Neural progenitor cell (in vitro differentiated cells): ENCODE measurements around the gene SPECC1L. TPM values are rescaled to one million over a fixed set of nuclear protein-coding genes. Genes with fewer than 3 reads are reported as not detected.

Experiments
- DNase-seq: peaks from one replicate; pipeline ENCODE4 v3.0.0-alpha.2; 2016; ENCODE audit warnings: low spot score
- H2AFZ ChIP-seq: fragments of 200-600 bp; sonication (generic); replicated peaks from 2 replicates; pipeline ENCODE4 v1.6.1; 2016; ENCODE audit warnings: antibody characterized with exemption
- H3F3A ChIP-seq: fragments of 200-600 bp; sonication (generic); 2 replicates; pipeline ENCODE4 v1.6.1; 2016; ENCODE audit warnings: antibody characterized with exemption, low read depth
- H3K27ac ChIP-seq: fragments of 200-600 bp; sonication (generic); 2 replicates; pipeline ENCODE4 v1.5.1; 2016; ENCODE audit warnings: mild to moderate bottlenecking
- H3K27me3 ChIP-seq: fragments of 200-600 bp; sonication (generic); 2 replicates; pipeline ENCODE4 v1.6.1; 2016; ENCODE audit warnings: mild to moderate bottlenecking, moderate library complexity
- H3K36me3 ChIP-seq: fragments of 200-600 bp; sonication (generic); 2 replicates; pipeline ENCODE4 v1.5.1; 2016
- H3K4me1 ChIP-seq: fragments of 200-600 bp; sonication (generic); 2 replicates; pipeline ENCODE4 v1.6.1; 2016; ENCODE audit warnings: mixed run types
- H3K4me2 ChIP-seq: fragments of 200-600 bp; sonication (generic); 2 replicates; pipeline ENCODE4 v1.6.1; 2016
- H3K4me3 ChIP-seq: fragments of 200-600 bp; sonication (generic); 2 replicates; pipeline ENCODE4 v1.5.1; 2016
- H3K79me2 ChIP-seq: fragments of 200-600 bp; sonication (generic); 2 replicates; pipeline ENCODE4 v1.6.1; 2016; ENCODE audit warnings: low read depth
- H3K9ac ChIP-seq: fragments of 200-600 bp; sonication (generic); 2 replicates; pipeline ENCODE4 v1.6.1; 2016
- H3K9me3 ChIP-seq: fragments of 200-600 bp; sonication (generic); 2 replicates; pipeline ENCODE4 v1.5.1; 2016; ENCODE audit warnings: low read depth
- H4K20me1 ChIP-seq: fragments of 200-600 bp; sonication (generic); 2 replicates; pipeline ENCODE4 v1.6.1; 2016; ENCODE audit warnings: low read depth
- H3K27ac Mint-ChIP-seq: 3 replicates; pipeline ENCODE4 v1.8.0; 2021; ENCODE audit warnings: mixed read lengths
- H3K27me3 Mint-ChIP-seq: 2 replicates; pipeline ENCODE4 v1.8.0; 2022; ENCODE audit warnings: low read depth, mild to moderate bottlenecking, inconsistent platforms, moderate library complexity, mixed read lengths; ENCODE audit not compliant: insufficient read depth
- H3K36me3 Mint-ChIP-seq: 3 replicates; pipeline ENCODE4 v1.8.0; 2021; ENCODE audit warnings: mixed read lengths
- H3K4me1 Mint-ChIP-seq: 3 replicates; pipeline ENCODE4 v1.8.0; 2021; ENCODE audit warnings: mixed read lengths
- H3K4me3 Mint-ChIP-seq: 3 replicates; pipeline ENCODE4 v1.8.0; 2021; ENCODE audit warnings: mild to moderate bottlenecking, moderate library complexity, mixed read lengths
- H3K9me3 Mint-ChIP-seq: 3 replicates; pipeline ENCODE4 v1.8.0; 2020; ENCODE audit warnings: mixed read lengths
- EZH2 ChIP-seq: fragments of 200-600 bp; sonication (generic); IDR thresholded peaks from 2 replicates; pipeline ENCODE4 v1.6.1; 2017; ENCODE audit warnings: antibody characterized with exemption, mild to moderate bottlenecking, moderate library complexity
- EZH2phosphoT487 ChIP-seq: fragments of 200-600 bp; sonication (generic); IDR thresholded peaks from 2 replicates; pipeline ENCODE4 v1.6.1; 2017; ENCODE audit warnings: antibody characterized with exemption
- total RNA-seq: library from RNA; depleted of rRNA; stranded (reverse); fragments of >200 nt; gene quantifications from 2 replicates; pipeline ENCODE4 v1.2.3, GENCODE V29; 2015; ENCODE audit warnings: low replicate concordance
- TF ChIP-seq, protein P1 (sequence below): fragments of 200-600 bp; sonication (generic); IDR thresholded peaks from 2 replicates; pipeline ENCODE4 v1.5.1; 2017; ENCODE audit warnings: antibody characterized with exemption, mild to moderate bottlenecking

SPECC1L gene
- total RNA-seq, 1 donor from 2014 or later: 48.9 TPM

DNA sequence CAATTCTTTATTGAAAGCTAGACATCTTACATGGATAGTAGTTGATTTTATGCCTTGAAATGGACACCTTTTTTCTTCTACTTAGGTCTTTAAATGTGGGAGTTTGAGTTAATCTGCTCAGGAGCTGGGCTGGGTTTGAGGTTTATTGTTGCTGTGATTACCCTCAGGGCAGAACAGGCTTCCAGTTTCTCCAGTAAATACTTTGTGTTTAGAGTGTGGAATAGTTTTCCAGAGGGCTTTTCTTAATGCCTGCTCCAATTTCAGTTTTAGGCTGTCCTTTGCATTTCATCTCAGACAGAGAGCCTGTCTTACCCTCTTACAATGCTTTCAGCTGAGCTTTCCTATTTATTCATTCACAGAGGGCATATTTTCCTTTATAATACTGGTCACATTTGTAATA lies 86.9 kb downstream of the SPECC1L start:
- Mint-ChIP-seq H3K9me3 (no peaks in the 10 kb centered on the region), H3K4me3 (no peak overlapping the region), H3K4me1 (peaks cover 13% of the 10 kb centered on the region), H3K27ac (peak overlapping the region; percentile 9), H3K36me3 (peaks cover 32% of the 10 kb centered on the region), H3K27me3 (peaks cover 5% of the 10 kb centered on the region)
- Histone ChIP-seq H3K79me2 (no peaks in the 10 kb centered on the region), H3K9ac (no peak overlapping the region), H3K4me2 (no peak overlapping the region), H3K4me3 (no peak overlapping the region), H3K27ac (peak overlapping the region; percentile 24), H3K4me1 (peaks cover 6% of the 10 kb centered on the region), H3K36me3 (peaks cover 10% of the 10 kb centered on the region), H3F3A (no peaks in the 10 kb centered on the region), H3K27me3 (no peaks in the 10 kb centered on the region), H3K9me3 (no peaks in the 10 kb centered on the region), H4K20me1 (no peaks in the 10 kb centered on the region), H2AFZ (no peak overlapping the region)
- peak; percentile 21 for DNase-seq
- TF ChIP-seq, protein P1, sequence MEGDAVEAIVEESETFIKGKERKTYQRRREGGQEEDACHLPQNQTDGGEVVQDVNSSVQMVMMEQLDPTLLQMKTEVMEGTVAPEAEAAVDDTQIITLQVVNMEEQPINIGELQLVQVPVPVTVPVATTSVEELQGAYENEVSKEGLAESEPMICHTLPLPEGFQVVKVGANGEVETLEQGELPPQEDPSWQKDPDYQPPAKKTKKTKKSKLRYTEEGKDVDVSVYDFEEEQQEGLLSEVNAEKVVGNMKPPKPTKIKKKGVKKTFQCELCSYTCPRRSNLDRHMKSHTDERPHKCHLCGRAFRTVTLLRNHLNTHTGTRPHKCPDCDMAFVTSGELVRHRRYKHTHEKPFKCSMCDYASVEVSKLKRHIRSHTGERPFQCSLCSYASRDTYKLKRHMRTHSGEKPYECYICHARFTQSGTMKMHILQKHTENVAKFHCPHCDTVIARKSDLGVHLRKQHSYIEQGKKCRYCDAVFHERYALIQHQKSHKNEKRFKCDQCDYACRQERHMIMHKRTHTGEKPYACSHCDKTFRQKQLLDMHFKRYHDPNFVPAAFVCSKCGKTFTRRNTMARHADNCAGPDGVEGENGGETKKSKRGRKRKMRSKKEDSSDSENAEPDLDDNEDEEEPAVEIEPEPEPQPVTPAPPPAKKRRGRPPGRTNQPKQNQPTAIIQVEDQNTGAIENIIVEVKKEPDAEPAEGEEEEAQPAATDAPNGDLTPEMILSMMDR: no peak
- TF ChIP-seq EZH2 (no peak), EZH2phosphoT487 (no peak)

DNA sequence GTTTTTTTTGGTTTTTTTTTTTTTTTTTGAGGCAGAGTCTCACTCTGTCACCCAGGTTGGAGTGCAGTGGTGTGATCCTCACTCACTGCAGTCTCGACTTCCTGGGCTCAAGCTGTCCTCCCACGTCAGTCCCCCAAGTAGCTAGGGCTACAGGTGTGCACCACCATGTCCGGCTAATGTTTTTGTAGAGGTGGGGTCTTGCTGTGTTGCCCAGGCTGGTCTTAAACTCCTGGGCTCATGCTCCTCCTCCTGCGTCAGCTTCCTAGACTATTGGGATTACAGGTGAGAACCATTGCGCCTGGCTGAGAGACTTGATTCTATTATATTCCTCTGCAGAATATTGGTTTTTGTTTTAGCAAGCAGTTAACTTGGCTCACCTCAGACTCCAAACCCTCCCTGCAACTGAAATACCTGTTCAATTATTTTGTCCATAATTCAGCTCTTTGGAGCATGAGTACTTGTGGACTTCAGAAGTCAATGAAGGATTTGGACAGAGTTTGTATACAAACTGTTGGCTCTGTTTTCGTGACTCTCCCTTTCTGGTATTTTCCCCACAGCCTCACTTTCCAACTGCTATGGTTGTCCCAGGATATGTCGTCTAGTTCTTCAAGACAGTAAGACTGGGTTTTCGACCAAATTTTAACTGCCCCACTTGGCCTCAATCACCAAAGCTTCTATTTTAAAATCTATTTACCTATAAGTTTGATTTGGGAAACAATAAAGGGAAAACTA lies 87.6 kb downstream of the SPECC1L start:
- peaks cover 13% of the 10 kb centered on the region for H3K4me1 Mint-ChIP-seq
- no peaks in the 10 kb centered on the region for H4K20me1 ChIP-seq
- TF ChIP-seq EZH2 (no peak), EZH2phosphoT487 (no peak)
- TF ChIP-seq, protein P1: no peak
- no peaks in the 10 kb centered on the region for H3K9me3 Mint-ChIP-seq
- no peaks in the 10 kb centered on the region for H3K9me3 ChIP-seq
- no peaks in the 10 kb centered on the region for H3K79me2 ChIP-seq
- DNase-seq: no peak
- H3K36me3 Mint-ChIP-seq: peaks cover 24% of the 10 kb centered on the region
- H3K27me3 Mint-ChIP-seq: peaks cover 5% of the 10 kb centered on the region
- H3K27ac Mint-ChIP-seq: no peak overlapping the region
- peaks cover 6% of the 10 kb centered on the region for H3K4me1 ChIP-seq
- H3F3A ChIP-seq: no peaks in the 10 kb centered on the region
- H3K4me2 ChIP-seq: no peak overlapping the region
- H3K27me3 ChIP-seq: no peaks in the 10 kb centered on the region
- H3K36me3 ChIP-seq: peaks cover 3% of the 10 kb centered on the region
- no peak overlapping the region for H3K9ac ChIP-seq
- H3K27ac ChIP-seq: no peak overlapping the region
- H3K4me3 Mint-ChIP-seq: no peak overlapping the region
- no peak overlapping the region for H3K4me3 ChIP-seq
- no peak overlapping the region for H2AFZ ChIP-seq

DNA sequence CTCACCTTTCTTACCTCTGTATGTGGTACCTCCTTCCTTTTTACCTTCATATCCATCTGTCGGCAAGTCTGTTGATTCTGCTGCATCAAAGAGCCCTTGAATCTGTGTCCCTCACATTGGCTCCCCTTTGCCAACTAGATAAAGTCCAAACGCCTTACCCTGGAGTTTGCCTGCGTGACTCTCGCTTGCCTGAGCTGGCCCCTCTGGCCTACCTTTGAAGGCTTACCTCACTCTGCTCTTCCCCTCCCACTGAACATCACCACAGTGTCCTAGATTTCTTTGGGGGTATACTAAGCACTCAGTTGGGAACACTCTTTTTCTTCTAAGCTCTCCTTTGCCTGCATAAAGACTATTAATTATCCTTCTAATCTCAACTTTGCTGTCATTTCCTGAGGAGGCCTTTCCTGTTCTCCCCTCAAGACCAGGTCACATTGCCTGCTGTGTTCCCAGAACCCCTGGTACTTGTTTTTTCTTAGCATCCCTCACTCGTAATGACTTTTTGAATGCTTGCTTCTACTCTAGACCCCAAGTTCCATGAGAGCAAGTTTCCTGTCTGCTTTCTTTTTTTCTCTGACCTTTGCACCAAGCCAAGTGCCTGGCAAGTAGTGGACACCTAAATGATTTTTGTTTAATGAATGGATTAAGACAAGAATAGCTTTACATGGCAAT lies 89.0 kb downstream of the SPECC1L start:
- Mint-ChIP-seq H3K27me3 (peaks cover 3% of the 10 kb centered on the region), H3K9me3 (no peaks in the 10 kb centered on the region), H3K4me1 (peaks cover 13% of the 10 kb centered on the region), H3K4me3 (no peak overlapping the region), H3K27ac (no peak overlapping the region), H3K36me3 (peaks cover 12% of the 10 kb centered on the region)
- Histone ChIP-seq H3F3A (no peaks in the 10 kb centered on the region), H3K4me3 (no peak overlapping the region), H3K9me3 (no peaks in the 10 kb centered on the region), H3K4me1 (peaks cover 6% of the 10 kb centered on the region), H3K27me3 (no peaks in the 10 kb centered on the region), H2AFZ (no peak overlapping the region), H4K20me1 (no peaks in the 10 kb centered on the region), H3K79me2 (no peaks in the 10 kb centered on the region), H3K4me2 (no peak overlapping the region), H3K9ac (no peak overlapping the region), H3K27ac (no peak overlapping the region), H3K36me3 (no peaks in the 10 kb centered on the region)
- TF ChIP-seq EZH2phosphoT487 (no peak), EZH2 (no peak)
- TF ChIP-seq, protein P1: no peak
- DNase-seq: no peak
